Stimulated activated CD4-positive, alpha-beta T cell treated with anti-CD3 and anti-CD28 coated beads, TNF-alpha, amount 100 ng/mL, for 1 hour (primary cell): ENCODE measurements around the gene REXO1.
A peak's percentile ranks its signal among the peaks of the same experiment; 100 is the strongest.

Experiments used
- DNase-seq, 3 donors: peaks; one replicate each; pipeline ENCODE4 v3.0.0-alpha.2; 2020; ENCODE audit warnings: low read depth in 3 of 3, low spot score in 1 of 3

REXO1 gene

DNA sequence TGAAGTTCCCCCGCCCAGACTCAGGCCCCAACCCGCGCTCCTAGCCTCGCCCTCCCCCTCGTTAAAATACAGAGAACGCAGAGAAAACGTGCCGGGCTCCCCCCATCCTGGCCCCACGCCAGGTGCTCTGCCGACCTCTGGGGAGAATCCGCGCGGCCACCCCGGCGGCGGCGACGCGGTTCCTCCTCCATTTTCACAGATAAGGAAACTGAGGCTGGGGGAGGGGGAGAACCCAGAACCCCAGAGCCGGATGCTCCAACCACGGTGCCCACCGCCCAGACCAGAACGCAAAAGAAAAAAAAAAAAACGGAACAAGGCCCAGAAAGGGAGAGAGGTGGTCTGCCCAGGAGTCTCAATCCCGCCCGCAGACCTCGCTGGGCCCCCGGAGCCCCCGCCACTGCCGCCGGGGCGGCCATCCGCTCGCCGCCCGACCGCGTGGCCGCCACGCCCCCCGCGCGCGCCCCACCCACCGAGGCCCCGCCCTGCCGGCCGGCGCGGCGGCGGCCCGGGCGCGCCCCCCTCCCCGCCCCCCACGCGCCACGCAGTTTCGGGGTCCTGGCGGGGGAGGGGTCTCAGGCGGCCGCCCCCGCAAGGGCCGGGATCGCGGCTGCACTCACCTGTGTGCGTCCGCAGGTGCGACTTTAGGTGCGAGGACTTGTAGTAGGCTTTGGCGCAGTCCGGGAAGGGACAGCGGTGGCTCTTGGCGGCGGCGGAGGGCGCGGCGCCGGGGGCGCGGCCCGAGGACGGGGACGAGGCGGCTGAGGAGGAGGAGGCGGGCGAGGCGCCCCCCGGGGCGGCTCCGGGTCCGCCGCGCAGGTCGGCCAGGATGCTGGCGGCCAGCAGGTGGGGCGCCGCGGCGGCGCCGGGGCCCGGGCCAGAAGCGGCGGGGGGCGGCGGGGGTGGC, 14.4 kb upstream of the REXO1 start:
- DNase-seq: peak in 1 of 3 donors; percentile 61

DNA sequence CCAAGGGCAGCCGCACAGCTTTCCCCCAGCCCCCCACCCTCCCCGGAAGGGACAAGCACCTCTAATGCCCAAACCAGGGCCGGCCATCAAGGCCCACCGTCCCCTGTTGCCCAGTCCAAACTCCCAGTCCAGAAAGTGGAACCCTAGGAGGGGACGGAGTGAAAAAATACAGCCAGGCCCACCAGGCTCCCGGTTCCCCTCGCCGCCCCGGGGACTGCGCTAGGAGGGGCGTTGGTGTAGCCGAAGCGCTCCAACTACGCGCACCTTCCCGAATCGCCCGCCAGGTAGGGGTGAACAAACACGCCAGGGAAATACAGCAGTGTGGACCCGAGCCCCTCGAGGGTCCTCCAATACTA, 13.8 kb upstream of the REXO1 start:
- no peak for DNase-seq

DNA sequence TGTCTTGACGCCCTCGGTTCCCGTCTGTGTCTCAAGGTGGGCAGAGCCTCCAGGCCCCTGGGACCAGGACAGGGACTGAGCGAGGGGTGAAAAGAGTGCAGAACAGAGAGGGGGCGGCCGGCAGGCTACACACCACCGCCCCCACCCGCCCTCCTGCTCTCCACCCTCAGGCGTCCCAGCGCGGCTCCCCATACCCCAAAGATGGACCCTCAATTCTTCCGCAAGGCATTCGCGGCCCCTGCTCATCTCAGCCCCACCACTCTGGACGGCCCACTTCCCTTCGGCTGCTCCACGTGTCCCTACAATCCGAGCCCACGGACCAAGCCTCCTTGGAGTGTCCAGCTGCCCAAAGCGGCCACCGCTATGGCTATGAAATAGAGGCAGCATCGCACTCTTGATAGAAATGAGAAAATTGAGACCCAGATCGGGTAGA, 13.3 kb upstream of the REXO1 start:
- DNase-seq: no peak

DNA sequence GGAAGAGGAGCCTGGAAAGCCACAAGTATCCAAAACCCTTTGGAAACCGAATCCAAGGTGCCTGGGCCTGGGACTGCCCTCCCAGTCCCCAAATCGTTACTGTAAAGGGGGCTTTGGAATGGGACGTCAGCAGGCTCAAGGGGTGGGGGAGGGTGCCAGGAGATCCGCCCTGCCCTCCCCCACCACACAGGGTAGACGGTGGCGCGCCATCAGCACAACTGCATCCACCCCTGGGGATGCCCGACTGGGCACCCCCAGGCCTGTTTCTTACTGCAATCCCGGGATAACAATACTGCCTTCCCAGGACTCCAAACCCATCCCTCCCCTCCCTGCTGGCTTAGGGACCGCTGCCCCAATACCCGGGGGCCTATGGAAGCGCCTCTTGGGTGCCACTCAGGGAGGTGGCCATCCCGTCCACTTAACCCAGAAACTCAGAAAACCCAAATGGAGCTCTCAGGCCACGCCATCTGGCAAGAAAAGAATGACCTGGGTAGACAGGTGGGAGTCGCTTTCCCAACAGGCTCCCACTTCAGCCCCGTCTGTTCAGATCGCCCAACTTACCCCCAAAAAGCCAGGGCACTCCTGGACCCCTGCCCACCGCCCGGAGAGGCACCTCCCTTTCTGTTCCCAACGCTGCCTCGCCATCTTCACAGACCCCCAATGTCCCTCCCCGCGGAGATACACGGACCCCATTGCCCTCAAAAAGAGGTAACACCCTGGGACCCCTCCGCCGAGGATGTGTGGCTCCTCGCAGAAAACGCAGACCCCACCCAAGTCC, 12.7 kb upstream of the REXO1 start:
- DNase-seq: no peak

- no peak for DNase-seq
These were observed 11.9 kb upstream of the REXO1 start for GRCh38 chr19:1860042-1860775.

DNA sequence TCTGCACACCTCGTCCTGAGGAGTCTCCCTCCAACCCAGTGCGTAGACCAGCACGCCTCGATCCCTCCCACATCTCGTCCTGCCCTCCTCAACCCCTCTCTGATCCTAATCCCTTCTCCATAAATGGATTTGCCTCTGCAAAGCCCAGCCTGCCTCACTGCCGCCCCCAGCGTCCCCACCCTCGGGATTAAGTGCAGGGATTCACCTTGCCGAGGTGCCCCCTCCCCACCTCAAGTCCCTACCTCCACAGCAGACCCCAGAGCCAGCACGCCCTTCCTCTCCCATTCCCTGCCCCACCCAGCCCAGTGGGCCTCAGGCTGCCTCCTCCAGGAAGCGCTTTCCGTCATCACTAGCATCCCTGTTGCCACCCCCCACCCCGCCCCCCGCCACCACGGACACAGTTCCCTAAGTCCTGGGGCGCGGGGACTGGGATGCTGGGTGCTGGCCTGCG, 11.1 kb upstream of the REXO1 start:
- no peak for DNase-seq

DNA sequence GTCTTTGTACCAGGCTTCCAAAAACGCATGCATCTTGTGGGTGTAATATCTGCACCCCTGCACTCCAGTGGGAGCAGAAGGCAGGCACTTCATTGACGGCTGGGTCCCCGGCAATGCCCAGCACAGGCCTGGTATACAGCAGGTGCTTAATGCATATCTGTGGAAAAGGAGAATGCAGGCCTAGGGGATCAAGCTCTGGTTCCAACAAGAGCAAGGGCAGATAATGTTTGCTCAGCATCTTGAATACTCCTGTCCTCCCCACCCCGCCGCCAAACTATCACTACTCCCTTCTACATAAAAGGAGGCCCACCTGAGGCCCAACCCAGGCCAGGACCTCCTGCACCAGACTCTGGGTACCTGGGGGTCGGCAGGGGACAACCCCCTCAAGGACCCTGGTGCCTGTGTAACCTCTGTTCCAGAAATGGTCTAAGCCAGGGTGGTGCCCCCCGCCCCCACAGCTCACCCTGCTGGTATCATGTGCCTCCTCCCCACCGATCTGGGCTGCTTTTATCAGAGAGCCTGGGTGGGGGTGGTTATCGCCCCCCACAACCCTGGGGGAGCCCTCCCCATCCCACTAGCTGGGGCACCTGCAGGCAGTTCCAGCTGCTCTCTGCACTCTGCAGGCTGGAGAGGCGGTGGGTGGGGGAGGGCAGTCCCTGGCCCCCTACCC, 10.3 kb upstream of the REXO1 start:
- no peak for DNase-seq

DNA sequence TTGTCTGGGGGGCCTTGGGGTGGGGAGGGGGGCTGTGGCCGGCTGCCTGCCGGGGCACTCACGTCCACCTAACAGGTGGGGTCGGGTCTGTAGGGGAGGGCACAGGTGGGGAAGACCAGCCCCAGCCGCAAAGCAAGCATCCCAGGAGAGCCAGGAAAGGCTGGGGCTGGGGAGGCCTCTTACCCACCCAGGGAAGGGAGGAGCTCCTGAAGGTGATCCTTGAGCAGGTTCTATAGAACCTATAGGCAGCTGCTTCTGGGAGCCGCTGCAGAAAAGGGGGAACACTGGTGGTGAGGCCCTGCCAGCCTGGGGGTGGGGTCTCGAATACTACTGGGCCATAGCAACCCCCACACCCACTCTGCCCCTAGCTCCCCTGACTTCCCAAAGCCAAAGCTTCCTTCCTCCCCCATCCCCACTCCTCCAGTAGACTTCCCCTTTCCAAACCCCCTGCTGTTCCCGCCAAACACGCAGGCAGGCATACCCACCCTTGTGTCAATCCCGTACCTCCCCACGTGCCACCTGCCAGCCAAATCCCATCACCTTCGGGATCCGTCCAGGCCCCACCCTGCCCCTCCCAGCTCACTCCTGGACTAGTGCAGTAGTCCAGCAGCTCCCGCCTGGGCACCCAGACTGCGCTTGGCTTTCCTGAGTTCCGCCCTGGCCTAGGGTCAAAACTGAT, 9.5 kb upstream of the REXO1 start:
- no peak for DNase-seq

- no peak for DNase-seq
These were observed 8.7 kb upstream of the REXO1 start for GRCh38 chr19:1856698-1857603.

- DNase-seq: no peak
These were observed 8.0 kb upstream of the REXO1 start for GRCh38 chr19:1856345-1856697.

- DNase-seq: no peak
These were observed 7.6 kb upstream of the REXO1 start for GRCh38 chr19:1855828-1856255.

DNA sequence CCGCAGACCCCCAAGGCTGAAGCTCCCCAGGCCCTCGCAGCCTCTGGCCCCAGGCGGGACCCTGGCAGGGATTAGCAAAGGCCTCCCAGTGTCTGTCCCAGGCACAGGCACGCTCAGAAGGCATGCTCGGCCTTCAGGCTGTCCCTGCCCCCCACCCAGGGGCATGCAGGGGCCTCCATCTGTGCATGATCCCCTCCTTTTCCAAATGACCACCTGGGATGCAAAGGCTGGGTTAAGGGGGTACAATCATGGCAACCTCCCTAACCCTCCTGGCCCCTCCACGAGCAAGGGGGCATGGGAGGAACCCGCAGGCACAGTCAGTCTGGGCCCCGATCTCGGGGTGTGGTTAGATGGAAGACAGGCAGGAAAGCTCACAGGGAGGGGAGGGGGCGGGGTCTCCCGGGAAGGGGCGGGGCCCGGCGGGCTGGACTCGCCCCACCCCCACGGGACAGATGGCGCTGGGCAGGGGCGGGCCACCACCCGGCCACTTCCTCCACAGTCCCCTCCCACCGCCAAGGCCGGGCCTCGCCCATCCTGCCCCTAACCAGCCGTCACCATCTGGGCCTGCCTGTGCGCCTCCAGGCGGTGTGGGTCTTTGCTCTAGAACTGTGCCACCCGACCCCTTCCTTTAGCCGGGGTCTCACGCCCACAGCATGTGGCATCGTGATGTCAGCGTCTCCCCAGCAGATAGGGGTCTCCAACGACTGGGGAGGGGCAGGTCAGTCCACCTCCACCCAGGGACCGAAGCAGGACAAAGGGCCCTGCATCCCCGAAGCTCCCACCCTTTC, 7.0 kb upstream of the REXO1 start:
- DNase-seq: peak; percentile 58 to 66 (median 60)

DNA sequence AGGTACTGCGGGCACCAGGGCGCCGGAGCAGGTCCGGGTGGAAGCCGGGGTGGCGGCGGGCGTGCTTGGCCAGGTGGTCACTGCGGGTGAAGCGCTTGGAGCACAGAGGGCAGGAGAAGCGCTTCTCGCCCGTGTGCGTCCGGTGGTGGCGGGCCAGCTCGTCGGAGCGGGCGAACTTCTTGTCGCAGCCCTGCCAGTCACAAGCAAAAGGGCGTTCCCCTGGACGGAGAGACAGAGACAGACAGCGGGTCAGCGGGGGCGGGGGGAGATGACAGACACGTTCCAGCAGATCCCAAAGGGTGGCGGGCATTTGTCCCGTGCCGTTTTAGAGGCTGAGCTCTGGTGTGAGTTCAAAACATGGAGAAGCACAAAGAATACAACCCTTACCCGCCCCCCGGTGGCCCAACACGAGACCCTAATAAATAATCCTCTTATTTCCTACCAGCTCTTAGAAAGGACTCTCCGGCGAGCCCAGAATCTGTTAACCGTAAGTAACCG, 6.3 kb upstream of the REXO1 start:
- DNase-seq: no peak

GRCh38 chr19:1854039-1854541, 5.8 kb upstream of the REXO1 start:
- no peak for DNase-seq

GRCh38 chr19:1853295-1854038, 5.2 kb upstream of the REXO1 start:
- peak in 2 of 3 donors; percentile 57 to 71 for DNase-seq

- DNase-seq: no peak
These were observed 4.4 kb upstream of the REXO1 start for GRCh38 chr19:1852581-1853128.
